H1 (cell line): ENCODE results near the gene DYNLL1. TPM values are rescaled to one million over a fixed set of nuclear protein-coding genes. Genes with fewer than 3 reads are reported as not detected.

ENCODE experiments used
- CTCF ChIA-PET: fragments of 300-600 bp; sonication (Branson Sonifier 250); formaldehyde crosslinking; loops from one replicate; lab custom pipeline; 2021; ENCODE audit not compliant: partially characterized antibody; lab: Charles Lee
- POLR2A ChIA-PET: fragments of 300-600 bp; sonication (Branson Sonifier 250); formaldehyde crosslinking; loops from one replicate; lab custom pipeline; 2021; ENCODE audit warnings: inconsistent platforms; ENCODE audit not compliant: partially characterized antibody; lab: Charles Lee
- DNase-seq, 2 experiments: peaks; one replicate each; pipeline versions ENCODE4 v3.0.0 to v3.0.0-alpha.2; 2010 to 2022; ENCODE audit warnings: low spot score in 2 of 2, low read depth in 1 of 2, mixed read lengths in 1 of 2
- FAIRE-seq: peaks from 2 replicates; lab custom pipeline; 2011; peaks lifted over from hg19 to GRCh38; lab: Jason Lieb, UNC
- H2AFZ ChIP-seq: 2 replicates; pipeline ENCODE4 v1.8.1; 2012; ENCODE audit warnings: low read length, inconsistent platforms
- H2AK5ac ChIP-seq: 2 replicates; pipeline ENCODE4 v1.6.1; 2013; ENCODE audit warnings: low read depth, low read length
- H2BK120ac ChIP-seq: replicated peaks from 2 replicates; pipeline ENCODE3; 2013; ENCODE audit warnings: low read depth, low read length, inconsistent platforms
- H2BK12ac ChIP-seq: 2 replicates; pipeline ENCODE4 v1.6.1; 2013; ENCODE audit warnings: low read depth, low read length
- H2BK15ac ChIP-seq: 2 replicates; pipeline ENCODE4 v1.6.1; 2013; ENCODE audit warnings: low read length
- H2BK20ac ChIP-seq: 2 replicates; pipeline ENCODE4 v1.6.1; 2013; ENCODE audit warnings: low read length
- H2BK5ac ChIP-seq: 2 replicates; pipeline ENCODE4 v1.6.1; 2013; ENCODE audit warnings: low read depth, low read length
- H3K14ac ChIP-seq: 2 replicates; pipeline ENCODE4 v1.6.1; 2013; ENCODE audit warnings: inconsistent platforms; ENCODE audit not compliant: insufficient read length
- H3K18ac ChIP-seq: 2 replicates; pipeline ENCODE4 v1.6.1; 2013; ENCODE audit warnings: low read length; ENCODE audit errors: extremely low read depth
- H3K23ac ChIP-seq: 2 replicates; pipeline ENCODE4 v1.6.1; 2013; ENCODE audit warnings: inconsistent platforms; ENCODE audit not compliant: insufficient read length
- H3K23me2 ChIP-seq: 2 replicates; pipeline ENCODE4 v1.6.1; 2013; ENCODE audit warnings: low read depth, low read length
- H3K27ac ChIP-seq: 2 replicates; pipeline ENCODE4 v1.6.1; 2011; ENCODE audit warnings: low read depth, low read length, inconsistent platforms
- H3K27me3 ChIP-seq, 4 experiments: replicated peaks in 1 of 4; 1 replicate in 1 of 4; 2 replicates in 3 of 4; pipeline versions ENCODE4 v1.6.1 to v1.8.1; 2011 to 2013; ENCODE audit warnings: low read length in 3 of 4, mild to moderate bottlenecking in 3 of 4, inconsistent platforms in 2 of 4, mixed read lengths in 2 of 4, moderate library complexity in 1 of 4; ENCODE audit not compliant: control insufficient read depth in 3 of 4, insufficient read depth in 3 of 4; ENCODE audit errors: extremely low read depth in 1 of 4
- H3K36me3 ChIP-seq, 4 experiments: 2 replicates each; pipeline versions ENCODE4 v1.6.1 to v1.8.1; 2011 to 2013; ENCODE audit warnings: mild to moderate bottlenecking in 4 of 4, low read length in 3 of 4, moderate library complexity in 2 of 4, control low read depth in 1 of 4, inconsistent platforms in 1 of 4; ENCODE audit not compliant: insufficient read depth in 4 of 4, control insufficient read depth in 2 of 4
- H3K4ac ChIP-seq: replicated peaks from 2 replicates; pipeline ENCODE3; 2013; ENCODE audit warnings: low read length, low read depth, mixed read lengths, inconsistent platforms; ENCODE audit not compliant: insufficient read length
- H3K4me1 ChIP-seq, 4 experiments: replicated peaks in 1 of 4; 1 replicate in 1 of 4; 2 replicates in 3 of 4; pipeline versions ENCODE4 v1.6.1 to v1.8.1; 2011 to 2013; ENCODE audit warnings: low read length in 3 of 4, inconsistent platforms in 2 of 4, mixed read lengths in 1 of 4; ENCODE audit not compliant: insufficient read depth in 4 of 4, control insufficient read depth in 3 of 4
- H3K4me2 ChIP-seq, 2 experiments: 2 replicates each; pipeline versions ENCODE4 v1.6.1 to v1.8.1; 2011 to 2013; ENCODE audit warnings: low read depth in 2 of 2, low read length in 2 of 2, control low read depth in 1 of 2, inconsistent platforms in 1 of 2, mild to moderate bottlenecking in 1 of 2; ENCODE audit not compliant: insufficient read depth in 1 of 2
- H3K4me3 ChIP-seq, 4 experiments: fragments of 200-600, 300-600 bp in 1 of 4; sonication (generic), shearing (Covaris generic), sonication (Bioruptor Twin) in 1 of 4; 2 replicates each; pipeline versions ENCODE4 v1.5.1 to v1.8.1; 2011 to 2016; ENCODE audit warnings: low read length in 4 of 4, low read depth in 3 of 4, control low read depth in 2 of 4, inconsistent platforms in 2 of 4, mild to moderate bottlenecking in 2 of 4, mixed read lengths in 1 of 4, moderate library complexity in 1 of 4; ENCODE audit not compliant: insufficient read depth in 2 of 4; ENCODE audit errors: extremely low read depth in 1 of 4
- H3K56ac ChIP-seq: replicated peaks from 2 replicates; pipeline ENCODE3; 2013; ENCODE audit warnings: low read depth, mild to moderate bottlenecking, mixed read lengths, low read length, inconsistent platforms; ENCODE audit not compliant: insufficient read length
- H3K79me1 ChIP-seq: 2 replicates; pipeline ENCODE4 v1.6.1; 2013; ENCODE audit warnings: low read depth, low read length, control low read depth
- H3K79me2 ChIP-seq, 2 experiments: 2 replicates each; pipeline versions ENCODE4 v1.6.1 to v1.8.1; 2012 to 2013; ENCODE audit warnings: low read length in 2 of 2, mild to moderate bottlenecking in 2 of 2, inconsistent platforms in 1 of 2; ENCODE audit not compliant: insufficient read depth in 2 of 2, control insufficient read depth in 1 of 2
- H3K9ac ChIP-seq, 4 experiments: replicated peaks in 1 of 4; 1 replicate in 1 of 4; 2 replicates in 3 of 4; pipeline versions ENCODE4 v1.6.1 to v1.8.1; 2011 to 2013; ENCODE audit warnings: low read depth in 3 of 4, low read length in 3 of 4, control low read depth in 2 of 4, mild to moderate bottlenecking in 2 of 4, moderate library complexity in 2 of 4, inconsistent platforms in 1 of 4; ENCODE audit errors: extremely low read depth in 1 of 4
- H3K9me3 ChIP-seq, 2 experiments: 2 replicates each; pipeline versions ENCODE4 v1.6.1 to v1.8.1; 2012 to 2013; ENCODE audit warnings: mild to moderate bottlenecking in 2 of 2, moderate library complexity in 2 of 2, control low read depth in 1 of 2, inconsistent platforms in 1 of 2, low read depth in 1 of 2, low read length in 1 of 2, mixed read lengths in 1 of 2; ENCODE audit not compliant: insufficient read depth in 2 of 2
- H4K20me1 ChIP-seq, 2 experiments: replicated peaks in 1 of 2; 2 replicates each; pipeline versions ENCODE3 to v1.8.1; 2011 to 2013; ENCODE audit warnings: inconsistent platforms in 2 of 2, low read length in 2 of 2, mild to moderate bottlenecking in 1 of 2; ENCODE audit not compliant: insufficient read depth in 2 of 2, control insufficient read depth in 1 of 2
- H4K5ac ChIP-seq: 2 replicates; pipeline ENCODE4 v1.6.1; 2013; ENCODE audit warnings: low read length, low read depth, mixed read lengths, inconsistent platforms; ENCODE audit not compliant: insufficient read length
- H4K8ac ChIP-seq: 2 replicates; pipeline ENCODE4 v1.8.0; 2013; ENCODE audit warnings: mild to moderate bottlenecking, moderate library complexity, low read length, inconsistent platforms; ENCODE audit not compliant: insufficient read depth; ENCODE audit errors: extremely low read depth
- H4K91ac ChIP-seq: replicated peaks from 2 replicates; pipeline ENCODE3; 2013; ENCODE audit warnings: low read length, mixed read lengths, inconsistent platforms; ENCODE audit not compliant: insufficient read length
- CREB1 ChIP-seq: IDR thresholded peaks from 2 replicates; pipeline ENCODE4 v1.6.1; 2012; ENCODE audit warnings: inconsistent platforms
- MAFK ChIP-seq: IDR thresholded peaks from 2 replicates; pipeline ENCODE4 v1.6.1; 2012; ENCODE audit warnings: low read depth, mild to moderate bottlenecking, improper control_type of control experiment, low read length
- WGBS, 2 experiments: shearing (Covaris generic) in 1 of 2; methylation state at CpG; one replicate each; pipeline versions ENCODE4 v1.1.6 to v1.1.7; 2013 to 2015; ENCODE audit warnings: low lambda C conversion rate in 2 of 2, mixed read lengths in 2 of 2, inconsistent platforms in 1 of 2, low coverage in 1 of 2, missing lambda C conversion rate in 1 of 2; ENCODE audit not compliant: insufficient replicate concordance in 2 of 2, insufficient coverage in 1 of 2, insufficient read length in 1 of 2; ENCODE audit errors: extremely low coverage in 1 of 2, missing lambda C conversion rate in 1 of 2; 5-methylcytosine and 5-hydroxymethylcytosine counted together
- polyA plus RNA-seq, 7 experiments: library from polyadenylated mRNA; depleted of rRNA in 3 of 7; stranded (reverse) in 5 of 7; unstranded in 2 of 7; fragments of >200 nt in 5 of 7; fragments of 200-250 nt in 2 of 7; gene quantifications; 1 replicate in 5 of 7; 2 replicates in 1 of 7; 4 replicates in 1 of 7; pipeline versions ENCODE4 v1.2.1 to v1.2.3, GENCODE V29; 2011 to 2013; ENCODE audit warnings: missing spikeins in 2 of 7, mixed read lengths in 2 of 7
- total RNA-seq: library from RNA; stranded (reverse); fragmentation: NEBNext Ultra II Directional; extraction: Animal tissue kit (Norgen Biotek cat#: 25700); gene quantifications from 2 replicates; pipeline ENCODE4 v1.2.1, GENCODE V29; 2021

DYNLL1 gene
- total and polyA plus RNA-seq, 2 of the 8 experiments (the other 6 are each of a cell fraction or from before 2014, with no cell fraction given) = 423 to 488 TPM

DNA sequence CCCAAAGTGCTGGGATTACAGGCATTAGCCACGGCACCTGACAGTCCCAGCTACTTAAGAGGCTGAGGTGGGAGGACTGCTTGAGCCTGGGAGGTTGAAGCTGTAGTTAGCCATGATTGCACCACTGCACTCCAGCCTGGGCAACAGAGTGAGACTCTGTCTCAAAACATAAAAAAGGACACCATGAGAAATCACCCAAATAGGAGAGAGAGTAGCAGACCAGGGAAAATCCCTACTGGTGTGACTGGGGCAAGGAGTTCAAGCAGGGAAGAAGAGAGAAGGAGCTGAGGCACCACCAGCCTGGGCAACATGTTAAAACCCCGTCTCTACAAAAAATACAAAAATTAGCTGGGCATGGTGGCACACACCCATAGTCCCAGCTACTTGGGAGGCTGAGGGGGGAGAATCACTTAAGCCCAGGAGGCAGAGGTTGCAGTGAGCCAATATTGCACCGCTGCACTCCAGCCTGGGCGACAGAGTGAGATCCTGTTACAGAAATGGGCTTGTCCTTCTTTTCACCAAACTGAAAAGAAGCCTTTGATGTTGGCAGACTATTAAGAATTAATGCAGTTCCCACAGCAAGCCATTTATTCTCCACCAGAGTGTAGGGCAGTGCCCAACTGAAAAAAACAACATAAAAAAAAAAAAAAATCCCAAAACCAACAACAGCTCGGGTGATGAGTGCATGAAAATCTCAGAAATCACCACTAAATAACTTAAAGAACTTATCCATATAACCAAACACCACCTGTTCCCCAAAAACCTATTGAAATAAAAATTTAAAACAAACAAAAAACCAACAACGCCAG is 21.9 kb upstream of the DYNLL1 start:
- WGBS, 2 experiments = 82% methylated on average over 6 of the region's 6 CpGs; no CpG with 5 or more reads in 1 of the 2 experiments
- POLR2A ChIA-PET = interaction anchor here (0.6 to 18.7 kb wide), 10 partner anchors 7 to 203 kb away, joined by 3 to 365 read pairs (median 4); partner anchors contain the start of genes DYNLL1, GATC, RNU4-1 and RNU4-2
- H3K4me2 ChIP-seq = no peak overlapping the region

More for the DNA sequence above, 21.9 kb upstream of the DYNLL1 start:
- Histone ChIP-seq H4K91ac (no peak overlapping the region), H2BK20ac (no peak overlapping the region), H4K5ac (no peak overlapping the region), H2AK5ac (no peak overlapping the region), H3K79me2 (peaks cover 0 to under 1% of the 10 kb centered on the region in 2 experiments; a peak in 2 of 4 replicates), H2AFZ (no peak overlapping the region), H2BK12ac (no peak overlapping the region; the same call in 1 of the 2 replicates), H3K9ac (no peak overlapping the region), H3K56ac (no peak overlapping the region), H3K14ac (no peak overlapping the region), H3K4me3 (no peak overlapping the region), H3K27ac (no peak overlapping the region), H3K4me1 (peaks cover 0 to 5% (median 0%) of the 10 kb centered on the region in 4 experiments; a peak in 2 of 7 replicates), H3K23ac (no peak overlapping the region), H3K9me3 (no peaks in the 10 kb centered on the region), H4K8ac (no peak overlapping the region), H2BK5ac (no peak overlapping the region), H2BK120ac (no peak overlapping the region), H2BK15ac (no peak overlapping the region), H3K4ac (no peak overlapping the region), H3K23me2 (peaks cover 2% of the 10 kb centered on the region; the same call in 1 of the 2 replicates), H3K18ac (no peak overlapping the region), H3K36me3 (no peaks in the 10 kb centered on the region), H4K20me1 (peaks cover 0 to 1% of the 10 kb centered on the region in 2 experiments), H3K79me1 (no peaks in the 10 kb centered on the region)
- CTCF ChIA-PET = interaction anchor here (0.6 to 1.2 kb wide), 8 partner anchors 9 to 1469 kb away, joined by 3 to 4 read pairs (median 3); partner anchors contain the start of gene SIRT4
- DNase-seq (no peak), FAIRE-seq (no peak)
- no peak for TF ChIP-seq MAFK
- no peak for TF ChIP-seq CREB1
- TF ChIP-seq, all 59 proteins: peak for 0
- no peaks in the 10 kb centered on the region for H3K27me3 ChIP-seq
